Keratinocyte (primary cell): Measurements from ENCODE around the gene LACC1. TPM values are rescaled to one million over a fixed set of nuclear protein-coding genes. Genes with fewer than 3 reads are reported as not detected.

Source experiments
- DNase-seq: peaks from one replicate; pipeline ENCODE4 v3.0.0-alpha.2; 2011; ENCODE audit warnings: low read depth, missing footprints, low spot score
- FAIRE-seq: peaks from 2 replicates; lab custom pipeline; 2011; peaks lifted over from hg19 to GRCh38; lab: Jason Lieb, UNC
- H2AFZ ChIP-seq: 2 replicates; pipeline ENCODE4 v1.6.0; 2012; ENCODE audit warnings: low read length, control low read depth, inconsistent platforms; ENCODE audit not compliant: control insufficient read depth
- H3K27ac ChIP-seq: 2 replicates; pipeline ENCODE4 v1.5.1; 2011; ENCODE audit warnings: low read length; ENCODE audit not compliant: control insufficient read depth, insufficient read depth
- H3K27me3 ChIP-seq: 3 replicates; pipeline ENCODE4 v1.6.0; 2011; ENCODE audit warnings: low read length; ENCODE audit not compliant: control insufficient read depth, insufficient read depth; ENCODE audit errors: extremely low read depth
- H3K36me3 ChIP-seq, 2 experiments: 2 replicates in 1 of 2; 3 replicates in 1 of 2; pipeline ENCODE4 v1.5.1; 2011; ENCODE audit warnings: low read length in 2 of 2, mild to moderate bottlenecking in 1 of 2; ENCODE audit not compliant: control insufficient read depth in 2 of 2, insufficient read depth in 2 of 2; ENCODE audit errors: extremely low read depth in 1 of 2
- H3K4me1 ChIP-seq: 3 replicates; pipeline ENCODE4 v1.5.1; 2011; ENCODE audit warnings: low read length; ENCODE audit not compliant: control insufficient read depth, insufficient read depth; ENCODE audit errors: extremely low read depth
- H3K4me2 ChIP-seq: 3 replicates; pipeline ENCODE4 v1.6.0; 2011; ENCODE audit warnings: low read depth, low read length; ENCODE audit not compliant: control insufficient read depth, insufficient read depth; ENCODE audit errors: extremely low read depth
- H3K4me3 ChIP-seq, 3 experiments: fragments of 200-600 bp in 1 of 3; sonication (generic) in 1 of 3; 2 replicates in 2 of 3; 3 replicates in 1 of 3; pipeline ENCODE4 v1.5.1; 2011 to 2016; ENCODE audit warnings: low read length in 3 of 3, mild to moderate bottlenecking in 3 of 3, control low read depth in 2 of 3, inconsistent platforms in 1 of 3, low read depth in 1 of 3, mixed read lengths in 1 of 3, mixed run types in 1 of 3, moderate library complexity in 1 of 3; ENCODE audit not compliant: control insufficient read depth in 2 of 3, insufficient read depth in 2 of 3; ENCODE audit errors: extremely low read depth in 1 of 3
- H3K79me2 ChIP-seq: 2 replicates; pipeline ENCODE4 v1.6.0; 2012; ENCODE audit warnings: low read length; ENCODE audit not compliant: control insufficient read depth, insufficient read depth
- H3K9ac ChIP-seq: 3 replicates; pipeline ENCODE4 v1.6.0; 2011; ENCODE audit warnings: low read length; ENCODE audit not compliant: control insufficient read depth, insufficient read depth; ENCODE audit errors: extremely low read depth
- H3K9me1 ChIP-seq: 3 replicates; pipeline ENCODE4 v1.6.0; 2011; ENCODE audit warnings: low read length; ENCODE audit not compliant: control insufficient read depth, insufficient read depth; ENCODE audit errors: extremely low read depth
- H3K9me3 ChIP-seq: 2 replicates; pipeline ENCODE4 v1.5.1; 2012; ENCODE audit warnings: low read depth, low read length; ENCODE audit not compliant: control insufficient read depth
- H4K20me1 ChIP-seq: 3 replicates; pipeline ENCODE4 v1.6.0; 2011; ENCODE audit warnings: low read length; ENCODE audit not compliant: control insufficient read depth, insufficient read depth; ENCODE audit errors: extremely low read depth
- EZH2 ChIP-seq: IDR thresholded peaks from one replicate; pipeline ENCODE4 v1.6.1; 2012; ENCODE audit warnings: inconsistent platforms, mild to moderate bottlenecking, low read length, moderate library complexity
- dilution Hi-C: fragments of 300-500 bp; cut with MboI; formaldehyde crosslinking; loops from one replicate; pipeline ENCODE4 v1.7.0; 2020; ENCODE audit warnings: low sequenced_read_pairs; ENCODE audit not compliant: extremely low pct_ligation_motif_present
- polyA plus RNA-seq, 5 experiments: library from polyadenylated mRNA; depleted of rRNA in 3 of 5; stranded (reverse) in 3 of 5; stranded (forward) in 1 of 5; unstranded in 1 of 5; fragments of >200 nt; gene quantifications; 1 replicate in 1 of 5; 2 replicates in 3 of 5; 3 replicates in 1 of 5; pipeline versions ENCODE4 v1.2.1 to v1.2.3, GENCODE V29; 2011 to 2012; ENCODE audit warnings: missing spikeins in 2 of 5, low read depth in 1 of 5, low replicate concordance in 1 of 5
- TF ChIP-seq, protein P1 (sequence below), 3 experiments: IDR thresholded peaks in 1 of 3; conservative IDR thresholded peaks in 1 of 3; optimal IDR thresholded peaks in 1 of 3; 2 replicates in 2 of 3; 3 replicates in 1 of 3; pipeline versions ENCODE3 to v1.5.1; 2011; ENCODE audit warnings: low read length in 3 of 3, mild to moderate bottlenecking in 3 of 3, moderate library complexity in 2 of 3, control low read depth in 1 of 3, inconsistent platforms in 1 of 3; ENCODE audit not compliant: insufficient read depth in 2 of 3; ENCODE audit errors: extremely low read depth in 1 of 3

The LACC1 gene
- polyA plus RNA-seq, 1 donor (not counting 4 experiments of a cell fraction or from before 2014, with no cell fraction given) = 6.5 TPM

DNA sequence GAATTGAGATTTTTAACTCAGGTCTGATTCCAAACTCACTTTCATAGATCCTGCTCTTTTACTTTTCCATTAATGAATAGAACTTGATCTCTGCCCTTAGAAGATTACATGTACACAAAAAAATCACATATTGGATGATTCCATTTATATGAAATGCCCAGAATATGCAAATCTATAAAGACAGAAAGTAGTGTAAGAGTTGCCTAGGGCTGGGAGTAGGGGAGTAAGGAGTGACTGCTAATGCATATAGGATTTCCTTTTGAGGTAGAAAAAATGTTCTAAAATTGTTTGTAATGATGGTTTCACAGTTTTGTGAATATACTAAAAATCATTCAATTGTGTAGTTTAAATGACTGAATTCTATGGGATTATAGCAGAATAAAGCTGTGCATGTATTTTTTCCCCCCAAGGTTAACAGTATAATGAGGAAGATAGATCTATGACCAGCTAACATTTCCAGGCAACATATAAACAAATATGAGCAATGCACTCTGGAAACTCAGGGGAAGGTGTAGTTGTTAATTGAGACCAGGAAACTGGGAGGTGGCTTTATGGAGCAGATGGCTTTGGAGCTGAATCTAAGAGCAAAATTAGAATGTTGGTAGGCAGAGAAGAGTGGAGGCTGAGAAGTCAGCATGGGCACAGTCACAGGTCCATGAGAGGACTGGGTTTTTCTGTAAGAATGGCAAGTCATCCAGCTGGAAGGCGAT, 41.4 kb downstream of the LACC1 start:
- no peaks in the 10 kb centered on the region for H3K36me3 ChIP-seq
- no peak overlapping the region for H3K27ac ChIP-seq
- no peaks in the 10 kb centered on the region for H4K20me1 ChIP-seq
- FAIRE-seq (no peak), DNase-seq (no peak)
- H3K79me2 ChIP-seq = no peaks in the 10 kb centered on the region
- H3K9ac ChIP-seq = no peak overlapping the region
- no peak overlapping the region for H2AFZ ChIP-seq
- H3K4me1 ChIP-seq = peaks cover 4% of the 10 kb centered on the region
- H3K9me1 ChIP-seq = no peaks in the 10 kb centered on the region
- H3K4me3 ChIP-seq = no peak overlapping the region
- H3K4me2 ChIP-seq = no peak overlapping the region
- TF ChIP-seq, protein P1, sequence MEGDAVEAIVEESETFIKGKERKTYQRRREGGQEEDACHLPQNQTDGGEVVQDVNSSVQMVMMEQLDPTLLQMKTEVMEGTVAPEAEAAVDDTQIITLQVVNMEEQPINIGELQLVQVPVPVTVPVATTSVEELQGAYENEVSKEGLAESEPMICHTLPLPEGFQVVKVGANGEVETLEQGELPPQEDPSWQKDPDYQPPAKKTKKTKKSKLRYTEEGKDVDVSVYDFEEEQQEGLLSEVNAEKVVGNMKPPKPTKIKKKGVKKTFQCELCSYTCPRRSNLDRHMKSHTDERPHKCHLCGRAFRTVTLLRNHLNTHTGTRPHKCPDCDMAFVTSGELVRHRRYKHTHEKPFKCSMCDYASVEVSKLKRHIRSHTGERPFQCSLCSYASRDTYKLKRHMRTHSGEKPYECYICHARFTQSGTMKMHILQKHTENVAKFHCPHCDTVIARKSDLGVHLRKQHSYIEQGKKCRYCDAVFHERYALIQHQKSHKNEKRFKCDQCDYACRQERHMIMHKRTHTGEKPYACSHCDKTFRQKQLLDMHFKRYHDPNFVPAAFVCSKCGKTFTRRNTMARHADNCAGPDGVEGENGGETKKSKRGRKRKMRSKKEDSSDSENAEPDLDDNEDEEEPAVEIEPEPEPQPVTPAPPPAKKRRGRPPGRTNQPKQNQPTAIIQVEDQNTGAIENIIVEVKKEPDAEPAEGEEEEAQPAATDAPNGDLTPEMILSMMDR (optimal IDR thresholded peaks at IDR 0.05 in 1 of 3, IDR thresholded peaks at IDR 0.05 in 1 of 3, conservative IDR thresholded peaks at IDR 0.05 in 1 of 3; ENCODE audit: extremely low read depth in 1 of 3, insufficient read depth in 2 of 3, low read length in 3 of 3) = no peak
- no peak for TF ChIP-seq EZH2
- no peaks in the 10 kb centered on the region for H3K9me3 ChIP-seq
- dilution Hi-C loops = no loop called here
- H3K27me3 ChIP-seq = no peaks in the 10 kb centered on the region

DNA sequence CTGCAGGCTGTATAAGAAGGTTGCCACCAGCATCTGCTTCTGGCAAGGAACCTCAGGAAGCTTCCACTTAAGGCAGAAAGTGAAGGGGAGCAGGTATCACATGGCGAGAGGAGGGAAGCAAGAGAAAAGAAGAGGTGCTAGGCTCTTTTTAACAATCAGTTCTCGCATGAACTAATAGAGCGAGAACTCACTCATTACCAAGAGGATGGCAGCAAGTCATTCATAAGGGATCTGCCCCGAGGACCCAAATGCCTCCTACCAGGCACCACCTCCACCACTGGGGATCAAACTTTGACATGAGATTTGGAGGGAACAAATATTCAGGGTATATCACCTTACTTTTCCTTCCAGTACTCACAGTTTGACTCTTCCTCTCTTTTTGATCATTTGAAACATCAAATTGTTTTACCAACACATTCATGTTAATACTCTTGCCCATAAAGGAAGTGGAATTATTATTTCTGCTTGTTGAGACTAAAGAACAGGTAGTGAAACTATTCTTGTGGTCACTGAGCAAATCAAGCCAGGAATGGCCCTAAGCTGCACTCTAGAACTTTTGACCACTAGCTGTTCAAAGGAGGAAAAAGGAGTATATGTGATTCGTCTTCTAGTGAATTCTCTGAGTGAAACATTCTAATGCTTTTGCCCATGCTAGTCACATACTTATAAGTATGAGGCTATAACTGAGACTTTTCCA, 45.0 kb downstream of the LACC1 start:
- Histone ChIP-seq H3K79me2 (no peaks in the 10 kb centered on the region), H3K27me3 (no peaks in the 10 kb centered on the region), H3K4me3 (no peak overlapping the region), H3K27ac (no peak overlapping the region), H3K9me1 (no peaks in the 10 kb centered on the region), H4K20me1 (no peaks in the 10 kb centered on the region), H3K4me1 (no peaks in the 10 kb centered on the region), H3K36me3 (no peaks in the 10 kb centered on the region), H3K4me2 (no peak overlapping the region), H3K9ac (no peak overlapping the region), H2AFZ (no peak overlapping the region), H3K9me3 (no peaks in the 10 kb centered on the region)
- DNase-seq (no peak), FAIRE-seq (no peak)
- dilution Hi-C loops = no loop called here
- TF ChIP-seq, protein P1 (optimal IDR thresholded peaks at IDR 0.05 in 1 of 3, IDR thresholded peaks at IDR 0.05 in 1 of 3, conservative IDR thresholded peaks at IDR 0.05 in 1 of 3; ENCODE audit: extremely low read depth in 1 of 3, insufficient read depth in 2 of 3, low read length in 3 of 3) = no peak
- TF ChIP-seq EZH2 = no peak
